Medulla oblongata (tissue), 1 donor: ENCODE measurements around the gene GCAT.

Source experiments
- DNase-seq: peaks from one replicate; pipeline ENCODE4 v3.0.0-alpha.2; 2015; ENCODE audit errors: extremely low spot score

GCAT gene

DNA sequence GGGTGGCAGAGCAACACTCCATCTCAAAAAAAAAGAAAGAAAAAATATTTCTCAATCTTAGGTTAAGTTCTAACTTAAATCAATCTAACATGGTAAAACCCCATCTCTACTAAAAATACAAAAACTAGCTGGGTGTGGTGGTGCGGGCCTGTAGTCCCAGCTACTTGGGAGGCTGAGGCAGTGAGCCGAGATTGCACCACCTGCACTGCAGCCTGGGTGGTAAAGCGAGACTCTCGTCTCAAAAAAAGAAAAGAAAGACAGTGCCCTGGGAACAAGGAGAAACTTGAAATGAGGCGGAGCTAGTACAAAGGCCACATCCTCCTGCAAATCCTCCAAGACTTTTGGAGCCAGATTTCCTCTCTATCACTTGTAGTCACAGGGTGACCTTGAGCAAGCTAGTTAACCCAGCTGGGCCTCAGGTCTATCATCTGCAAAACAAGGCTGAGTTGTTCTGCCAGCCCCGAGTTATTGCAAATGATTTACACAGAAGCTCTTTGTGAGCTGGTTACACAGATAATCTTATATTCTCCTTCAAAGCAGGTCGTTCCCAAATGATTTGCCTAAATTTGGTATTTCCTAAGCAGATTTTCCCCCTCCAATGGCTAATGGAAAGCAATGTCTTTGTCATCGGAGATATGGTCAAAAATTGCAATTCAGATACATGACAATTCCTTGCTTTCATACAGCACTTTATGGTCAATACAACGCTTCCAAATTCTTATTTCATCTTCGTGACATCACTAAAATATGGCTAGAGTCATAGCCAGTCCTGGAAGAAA, 34.5 kb downstream of the GCAT start:
- DNase-seq, result no peak

DNA sequence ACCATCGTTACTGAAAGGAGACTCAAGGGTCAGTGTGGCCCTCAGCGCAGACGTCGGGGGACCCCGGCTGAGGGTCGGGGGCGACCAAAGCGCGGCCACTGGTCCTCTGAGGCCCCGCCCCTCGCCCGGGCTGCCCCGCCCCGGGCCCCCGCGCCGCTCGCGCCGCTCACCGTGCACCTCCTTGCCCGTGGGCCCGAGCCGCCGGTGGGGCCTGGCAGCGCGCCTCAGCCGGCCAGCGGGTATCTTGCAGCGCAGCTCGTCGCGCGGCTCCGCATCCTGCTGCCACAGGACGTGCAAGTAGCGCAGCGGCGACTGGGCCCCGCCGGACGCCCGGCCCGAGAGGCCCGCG, 36.0 kb downstream of the GCAT start:
- DNase-seq, result peak; percentile 27

DNA sequence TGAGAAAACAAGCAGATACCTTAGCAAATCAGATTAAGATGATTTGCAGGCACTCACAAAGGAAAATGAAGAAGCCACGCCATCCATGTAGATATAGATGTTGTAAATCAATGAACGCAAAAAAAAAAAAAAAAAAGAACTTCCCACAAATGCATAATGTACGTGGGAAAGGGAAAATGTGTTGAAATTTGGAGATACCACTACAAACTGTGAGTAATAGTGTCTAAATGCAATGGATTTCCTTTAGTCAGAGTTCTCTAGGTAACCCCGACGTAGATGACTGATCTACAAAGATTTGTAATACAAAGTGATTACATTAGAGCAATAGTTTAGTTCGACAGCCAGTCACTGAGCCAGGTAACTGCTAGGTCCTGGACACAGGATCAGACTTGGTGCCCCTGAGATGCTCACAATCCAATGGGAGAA, 37.2 kb downstream of the GCAT start:
- no peak for DNase-seq

DNA sequence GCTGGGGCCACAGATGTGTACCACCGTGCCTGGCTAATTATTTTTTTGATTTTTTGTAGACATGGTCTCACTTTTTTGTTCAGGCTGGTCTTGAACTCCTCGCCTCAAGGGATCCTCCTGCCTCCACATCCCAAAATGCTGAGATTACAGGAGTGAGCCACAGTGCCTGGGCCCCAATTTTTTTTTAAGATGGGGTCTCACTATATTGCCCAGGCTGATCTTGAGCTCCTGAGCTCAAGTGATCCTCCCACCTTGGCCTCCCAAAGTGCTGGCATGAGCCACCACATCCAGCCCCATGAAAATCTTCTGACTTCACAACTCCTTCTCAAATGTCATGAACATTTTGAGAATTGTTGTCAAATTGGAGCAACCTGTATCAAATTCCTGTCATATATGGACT, 38.7 kb downstream of the GCAT start:
- DNase-seq, result no peak

DNA sequence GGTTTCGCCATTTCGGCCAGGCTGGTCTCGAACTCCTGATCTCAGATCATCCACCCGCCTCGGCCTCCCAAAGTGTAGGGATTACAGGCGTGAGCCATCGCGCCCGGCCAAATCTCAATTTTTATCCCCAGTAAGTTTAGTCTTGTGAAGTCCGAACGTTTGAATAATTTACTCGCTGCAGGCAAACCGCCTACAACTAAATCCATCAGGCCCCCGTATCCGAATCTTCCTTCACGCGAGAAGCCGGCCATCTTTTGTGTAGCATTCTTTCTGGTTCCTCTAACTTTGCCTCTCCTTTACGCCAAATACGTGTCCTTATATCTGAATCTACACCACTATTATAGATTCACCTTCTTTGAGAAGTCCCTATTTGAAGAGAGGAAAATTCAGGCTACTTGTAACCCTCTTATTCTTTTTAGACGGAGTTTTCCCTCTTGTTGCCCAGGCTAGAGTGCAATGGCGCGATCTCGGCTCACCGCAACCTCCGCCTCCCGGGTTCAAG, 40.9 kb downstream of the GCAT start:
- peak; percentile 25 for DNase-seq

DNA sequence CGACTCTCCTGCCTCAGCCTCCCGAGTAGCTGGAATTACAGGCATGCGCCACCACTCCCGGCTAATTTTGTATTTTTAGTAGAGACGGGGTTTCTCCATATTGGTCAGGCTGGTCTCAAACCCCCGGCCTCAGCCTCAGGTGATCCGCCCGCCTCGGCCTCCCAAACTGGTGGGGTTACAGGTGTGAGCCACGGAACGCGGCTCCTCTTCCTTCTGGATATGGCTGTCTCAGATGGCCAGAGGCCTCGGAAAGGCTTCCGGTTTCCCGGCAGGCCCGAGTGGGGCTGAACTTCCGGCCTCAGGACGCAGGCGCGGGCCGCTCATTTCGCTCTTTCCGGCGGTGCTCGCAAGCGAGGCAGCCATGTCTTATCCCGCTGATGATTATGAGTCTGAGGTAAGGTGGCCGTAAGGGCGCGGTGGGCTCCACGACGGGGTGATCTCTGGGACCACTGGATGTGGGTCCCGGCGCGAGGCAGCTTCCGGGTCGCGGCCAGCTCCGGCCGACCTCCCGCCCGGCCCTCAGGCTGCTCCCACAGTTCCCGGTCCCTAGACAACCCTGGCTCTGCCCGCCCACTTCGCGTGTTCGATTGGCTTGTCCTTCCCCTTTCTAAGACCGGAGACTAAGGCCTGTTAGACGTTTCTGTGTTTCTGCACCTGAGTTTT, 41.5 kb downstream of the GCAT start, which contains the start of gene EIF3L:
Gene EIF3L, plus strand, starts transcription at position 331 of the 663 bp plus-strand sequence. Its CDS starts 31 bp downstream, at position 362.
- DNase-seq, result peak; percentile 93

DNA sequence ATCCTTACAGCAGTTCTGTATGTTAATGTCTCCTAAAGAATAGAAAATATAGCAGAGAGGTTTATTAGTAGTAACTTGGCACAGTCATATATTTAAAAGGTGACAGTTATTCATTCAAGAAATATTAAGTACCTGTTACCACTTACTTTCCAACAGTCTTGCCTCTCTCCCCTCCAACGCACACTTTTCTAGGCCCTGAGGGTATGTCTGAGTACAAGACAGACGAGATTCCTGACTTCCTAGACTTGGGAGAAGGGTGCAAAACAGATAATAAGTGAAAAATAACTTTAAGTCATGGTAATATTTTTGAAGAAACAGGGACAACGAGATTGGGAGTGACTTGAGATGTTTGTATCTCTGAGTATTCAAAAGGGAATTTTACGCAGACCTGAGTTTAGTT, 43.1 kb downstream of the GCAT start:
- no peak for DNase-seq

DNA sequence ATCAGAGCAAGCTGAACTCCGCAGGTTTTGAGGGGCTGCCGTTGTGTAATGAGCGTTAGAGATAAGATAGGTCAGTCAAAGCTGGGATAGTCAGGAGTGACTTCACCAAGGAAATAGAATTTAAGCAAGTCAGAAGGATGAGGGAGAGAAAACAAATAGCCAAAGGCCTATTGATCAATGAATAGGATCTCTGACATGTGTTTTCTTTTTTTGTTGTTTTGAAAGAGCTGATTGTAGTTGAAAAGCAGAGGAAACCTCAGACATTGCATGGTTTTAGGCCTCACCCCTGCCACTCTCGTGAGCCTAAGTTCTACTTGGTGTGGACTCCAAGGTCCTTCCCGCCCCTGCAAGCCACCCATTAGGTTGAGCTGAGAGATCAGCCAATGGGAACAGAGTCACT, 44.7 kb downstream of the GCAT start:
- no peak for DNase-seq

DNA sequence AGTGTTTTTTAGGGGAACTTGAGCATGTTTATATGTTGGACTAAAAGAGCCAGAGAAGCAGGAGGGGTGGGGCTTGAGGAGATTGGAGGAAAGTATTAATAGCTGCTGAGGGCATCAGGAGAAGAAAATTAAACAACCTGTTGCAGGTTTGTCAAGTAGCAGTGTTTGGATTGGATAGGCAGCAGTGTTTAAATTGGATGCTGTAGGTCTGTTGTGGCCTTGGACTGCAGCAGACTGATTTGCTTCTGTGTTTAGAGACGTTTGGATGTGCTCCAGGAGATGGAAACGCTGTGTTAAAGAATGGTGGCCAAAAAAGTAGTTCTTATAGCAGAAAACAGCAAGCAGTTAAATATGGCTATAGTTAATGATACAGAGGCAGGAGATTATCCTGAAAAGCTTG, 47.2 kb downstream of the GCAT start:
- DNase-seq, result no peak

DNA sequence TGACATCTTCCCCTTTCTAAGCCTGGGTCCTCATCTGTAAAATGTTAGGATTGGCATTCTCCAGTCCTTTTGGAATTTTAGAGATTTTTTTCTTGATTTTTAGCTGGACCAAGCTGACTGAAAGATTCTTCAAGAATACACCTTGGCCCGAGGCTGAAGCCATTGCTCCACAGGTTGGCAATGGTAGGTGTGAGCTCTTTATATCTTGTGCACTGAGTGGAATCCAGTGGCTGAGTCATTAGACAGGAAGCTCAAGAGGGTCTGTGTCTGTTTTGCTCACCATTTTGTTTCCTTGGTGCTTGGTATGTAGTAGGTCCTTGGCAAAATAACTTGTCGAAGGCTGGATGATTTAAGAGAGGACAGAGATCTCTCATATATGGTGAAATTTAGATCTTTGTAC, 47.7 kb downstream of the GCAT start:
- no peak for DNase-seq

DNA sequence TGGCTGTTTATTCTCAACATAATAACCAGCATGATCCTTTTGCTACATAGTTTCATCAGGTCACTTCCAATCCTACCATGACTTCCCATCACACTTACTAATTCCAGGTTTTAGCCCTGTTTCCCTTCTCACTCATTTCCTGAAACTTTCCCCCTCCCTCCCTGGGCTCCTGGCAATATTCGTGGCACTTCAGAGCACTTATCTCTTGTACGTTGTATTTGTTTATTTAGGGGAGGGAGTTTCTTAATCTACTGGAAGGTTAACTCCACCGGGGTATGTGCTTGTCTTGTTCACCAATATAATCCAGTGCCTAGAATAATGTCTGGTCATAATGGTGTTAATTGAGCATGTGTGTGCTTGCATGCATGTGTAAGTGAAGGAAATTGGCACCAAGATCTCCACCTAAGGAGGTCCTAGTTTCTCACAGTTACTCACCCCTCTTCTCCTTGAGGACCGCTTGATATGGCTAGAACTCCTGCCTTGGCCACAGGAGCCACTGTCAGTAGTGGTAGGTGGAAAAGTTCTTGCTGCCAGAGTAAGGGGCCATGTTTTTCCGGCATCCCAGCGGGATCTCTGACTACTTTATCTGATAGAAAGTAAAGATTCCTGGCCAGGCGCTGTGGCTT, 53.2 kb downstream of the GCAT start:
- DNase-seq, result no peak

DNA sequence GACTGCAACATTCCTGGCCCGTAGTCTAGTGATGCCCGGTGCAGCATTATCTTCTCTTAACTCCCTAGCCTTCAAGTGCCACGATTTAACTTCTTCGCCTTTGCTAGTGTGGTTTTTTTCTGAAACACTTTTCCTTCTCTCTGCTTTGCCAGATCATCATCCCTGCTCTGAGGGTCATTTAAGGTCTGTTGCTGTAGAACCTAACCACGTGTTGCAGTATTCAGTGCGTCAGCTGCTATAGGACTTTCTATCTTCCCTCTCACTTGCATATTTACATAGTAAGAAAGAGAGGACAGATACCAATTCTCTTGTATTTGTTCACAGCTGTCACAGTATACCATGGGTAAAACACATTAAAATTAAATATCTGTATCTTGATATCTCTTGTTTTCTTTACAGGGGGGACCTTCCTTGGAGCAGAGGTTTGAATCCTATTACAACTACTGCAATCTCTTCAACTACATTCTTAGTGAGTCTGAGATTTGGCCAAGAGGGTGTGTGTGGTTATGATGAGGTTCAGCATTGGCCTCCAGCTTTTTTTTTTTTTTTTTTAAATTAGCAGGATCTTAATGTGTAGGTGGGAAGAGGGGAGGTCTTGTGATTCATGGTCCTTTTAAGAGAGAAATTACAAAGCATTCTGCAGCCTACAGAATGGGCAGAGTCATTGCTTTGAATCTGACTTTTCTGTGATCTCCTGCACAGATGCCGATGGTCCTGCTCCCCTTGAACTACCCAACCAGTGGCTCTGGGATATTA, 55.0 kb downstream of the GCAT start:
- no peak for DNase-seq

DNA sequence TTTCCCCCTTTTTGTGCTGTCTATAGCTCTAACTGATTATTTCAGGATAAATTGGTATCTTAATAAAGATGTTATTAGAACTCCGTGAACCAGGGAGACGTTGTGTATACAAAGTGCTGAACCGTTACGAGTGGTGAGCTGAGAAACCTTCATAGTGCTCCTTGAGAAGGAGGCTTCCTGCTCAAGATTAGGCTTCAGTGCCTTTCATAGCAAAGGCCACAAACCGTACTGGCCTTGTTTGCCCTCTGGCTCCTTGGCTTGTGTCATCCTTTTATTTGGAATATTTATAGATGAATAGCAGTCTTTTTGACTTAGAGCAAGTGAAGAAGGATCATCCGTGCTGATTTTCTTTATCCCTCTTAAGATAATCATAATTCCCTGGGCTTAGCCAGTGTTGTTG, 57.8 kb downstream of the GCAT start:
- DNase-seq, result no peak
